GM12874 (cell line): ENCODE measurements around the gene SUGCT.

ENCODE experiments used
- CTCF ChIP-seq: IDR thresholded peaks from 2 replicates; pipeline ENCODE4 v1.5.1; 2011; ENCODE audit warnings: low read depth, mild to moderate bottlenecking, control low read depth, low read length, moderate library complexity; ENCODE audit not compliant: insufficient read depth

The SUGCT gene

GRCh38 chr7:40742270-40742669, 607.5 kb downstream of the SUGCT start:
- no peak for TF ChIP-seq CTCF

- no peak for TF ChIP-seq CTCF
Observed at GRCh38 chr7:40746841-40747556, 612.2 kb downstream of the SUGCT start.

GRCh38 chr7:40747856-40748255, 613.1 kb downstream of the SUGCT start:
- TF ChIP-seq CTCF: no peak

GRCh38 chr7:40749877-40750276, 615.1 kb downstream of the SUGCT start:
- no peak for TF ChIP-seq CTCF

GRCh38 chr7:40753455-40753854, 618.6 kb downstream of the SUGCT start:
- TF ChIP-seq CTCF: no peak

GRCh38 chr7:40755438-40755837, 620.6 kb downstream of the SUGCT start:
- no peak for TF ChIP-seq CTCF

GRCh38 chr7:40757109-40757508, 622.3 kb downstream of the SUGCT start:
- TF ChIP-seq CTCF: no peak
